Muscle layer of colon (tissue), 2 donors: ENCODE data around the gene ZFAND4.
"Not testable (repeated sequence)": the region's sequence is repeated elsewhere in the genome, so short reads cannot be mapped to it uniquely, and the experiment has no call there.

Experiments used
- H3K27ac ChIP-seq: one replicate; pipeline ENCODE4 v1.7.0; 2013; ENCODE audit warnings: low read depth, mild to moderate bottlenecking, low read length, moderate library complexity
- H3K27me3 ChIP-seq, 2 donors: one replicate each; pipeline ENCODE4 v1.7.0; 2013; ENCODE audit warnings: low read length in 2 of 2, mild to moderate bottlenecking in 2 of 2; ENCODE audit not compliant: insufficient read depth in 2 of 2, control insufficient read depth in 1 of 2
- H3K36me3 ChIP-seq: one replicate; pipeline ENCODE4 v1.7.0; 2013; ENCODE audit warnings: mild to moderate bottlenecking, low read length; ENCODE audit not compliant: insufficient read depth
- H3K4me1 ChIP-seq: one replicate; pipeline ENCODE4 v1.7.0; 2013; ENCODE audit warnings: mild to moderate bottlenecking, low read length; ENCODE audit not compliant: insufficient read depth
- H3K4me3 ChIP-seq, 2 donors: one replicate each; pipeline ENCODE4 v1.7.0; 2013; ENCODE audit warnings: low read length in 2 of 2, low read depth in 1 of 2, mild to moderate bottlenecking in 1 of 2, moderate library complexity in 1 of 2
- H3K9ac ChIP-seq: one replicate; pipeline ENCODE4 v1.7.0; 2013; ENCODE audit warnings: low read length
- H3K9me3 ChIP-seq: one replicate; pipeline ENCODE4 v1.7.0; 2013; ENCODE audit warnings: mild to moderate bottlenecking, low read length
- donor health status: abdominal sarcoma.
- donor health status: Adenocarcinoma of cecum.

ZFAND4 gene

GRCh38 chr10:45586028-45586824 lies 86.3 kb downstream of the ZFAND4 start:
- H3K36me3 ChIP-seq: no peaks in the 10 kb centered on the region
- H3K27ac ChIP-seq: no peak overlapping the region
- H3K9me3 ChIP-seq: no peaks in the 10 kb centered on the region
- H3K4me3 ChIP-seq: no peak overlapping the region
- H3K27me3 ChIP-seq: no peaks in the 10 kb centered on the region
- H3K4me1 ChIP-seq: peaks cover under 1% of the 10 kb centered on the region
- no peak overlapping the region for H3K9ac ChIP-seq

DNA sequence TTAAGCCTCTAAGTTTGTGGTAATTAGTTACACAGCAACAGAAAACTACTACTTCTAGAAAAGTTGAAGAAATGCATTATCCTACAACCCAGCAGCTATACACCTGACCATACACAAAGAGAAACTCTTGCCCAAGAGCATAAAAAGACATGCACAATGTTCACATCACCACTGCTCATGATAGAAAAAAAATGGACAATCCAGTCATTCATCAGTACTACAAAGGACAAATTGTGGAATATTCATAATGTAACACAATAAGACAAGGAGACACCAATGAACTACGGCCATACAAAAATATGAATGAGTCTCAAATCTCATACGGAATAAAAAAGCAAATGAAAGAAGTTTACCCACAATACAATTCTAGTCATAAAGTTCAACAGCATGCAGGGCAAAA lies 87.4 kb downstream of the ZFAND4 start:
- H3K27ac ChIP-seq: no peak overlapping the region
- H3K27me3 ChIP-seq: no peaks in the 10 kb centered on the region
- H3K4me1 ChIP-seq: peaks cover 6% of the 10 kb centered on the region
- H3K9ac ChIP-seq: no peak overlapping the region
- H3K4me3 ChIP-seq: no peak overlapping the region
- H3K9me3 ChIP-seq: no peaks in the 10 kb centered on the region
- no peaks in the 10 kb centered on the region for H3K36me3 ChIP-seq

DNA sequence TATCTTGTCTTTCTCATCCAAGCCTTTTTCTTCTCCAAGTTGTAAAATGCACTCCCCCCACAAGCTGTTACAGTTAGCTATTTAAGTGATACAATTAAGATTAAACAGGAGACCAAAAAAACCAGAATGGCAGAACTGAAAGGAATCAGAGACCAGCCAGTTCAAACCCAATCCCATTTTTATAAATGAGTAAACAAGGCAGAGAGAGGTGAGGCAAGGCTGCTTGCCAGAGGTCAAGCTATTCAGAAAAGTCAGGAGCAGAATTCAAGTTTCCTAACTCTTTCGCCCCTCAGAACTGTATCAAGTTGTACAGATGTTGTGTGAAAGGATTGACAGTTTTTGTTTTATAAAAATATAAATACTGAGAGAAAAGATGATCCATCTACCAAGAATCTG lies 90.2 kb downstream of the ZFAND4 start:
- no peak overlapping the region for H3K9ac ChIP-seq
- peaks cover 6% of the 10 kb centered on the region for H3K4me1 ChIP-seq
- H3K27me3 ChIP-seq: no peaks in the 10 kb centered on the region
- H3K27ac ChIP-seq: no peak overlapping the region
- no peak overlapping the region for H3K4me3 ChIP-seq
- H3K36me3 ChIP-seq: no peaks in the 10 kb centered on the region
- no peaks in the 10 kb centered on the region for H3K9me3 ChIP-seq

- no peak overlapping the region for H3K27ac ChIP-seq
- H3K9ac ChIP-seq: no peak overlapping the region
These were observed 90.8 kb downstream of the ZFAND4 start for GRCh38 chr10:45581582-45582385.

DNA sequence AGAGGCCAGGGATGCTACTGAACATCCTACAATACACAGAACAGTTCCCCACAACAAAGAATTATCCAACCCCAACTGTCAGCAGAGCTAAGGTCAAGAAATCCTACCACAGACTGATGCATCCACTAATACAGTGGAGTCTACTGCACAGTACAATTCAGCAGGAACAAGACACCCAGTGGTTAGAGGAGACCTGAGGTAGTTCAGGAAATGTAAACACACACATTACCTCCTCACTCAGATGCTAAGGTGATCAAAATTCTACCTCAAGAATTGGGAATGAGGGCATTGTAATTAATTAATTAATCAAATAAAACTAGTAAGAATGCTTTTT lies 91.4 kb downstream of the ZFAND4 start:
- no peaks in the 10 kb centered on the region for H3K36me3 ChIP-seq
- no peaks in the 10 kb centered on the region for H3K27me3 ChIP-seq
- no peak overlapping the region for H3K4me3 ChIP-seq
- H3K9me3 ChIP-seq: no peaks in the 10 kb centered on the region
- peaks cover 12% of the 10 kb centered on the region for H3K4me1 ChIP-seq
- H3K27ac ChIP-seq: no peak overlapping the region
- no peak overlapping the region for H3K9ac ChIP-seq

More at GRCh38 chr10:45581582-45582385, 90.8 kb downstream of the ZFAND4 start:
- Histone ChIP-seq H3K4me3 (no peak overlapping the region), H3K4me1 (peaks cover 9% of the 10 kb centered on the region), H3K36me3 (no peaks in the 10 kb centered on the region), H3K9me3 (no peaks in the 10 kb centered on the region), H3K27me3 (no peaks in the 10 kb centered on the region)

DNA sequence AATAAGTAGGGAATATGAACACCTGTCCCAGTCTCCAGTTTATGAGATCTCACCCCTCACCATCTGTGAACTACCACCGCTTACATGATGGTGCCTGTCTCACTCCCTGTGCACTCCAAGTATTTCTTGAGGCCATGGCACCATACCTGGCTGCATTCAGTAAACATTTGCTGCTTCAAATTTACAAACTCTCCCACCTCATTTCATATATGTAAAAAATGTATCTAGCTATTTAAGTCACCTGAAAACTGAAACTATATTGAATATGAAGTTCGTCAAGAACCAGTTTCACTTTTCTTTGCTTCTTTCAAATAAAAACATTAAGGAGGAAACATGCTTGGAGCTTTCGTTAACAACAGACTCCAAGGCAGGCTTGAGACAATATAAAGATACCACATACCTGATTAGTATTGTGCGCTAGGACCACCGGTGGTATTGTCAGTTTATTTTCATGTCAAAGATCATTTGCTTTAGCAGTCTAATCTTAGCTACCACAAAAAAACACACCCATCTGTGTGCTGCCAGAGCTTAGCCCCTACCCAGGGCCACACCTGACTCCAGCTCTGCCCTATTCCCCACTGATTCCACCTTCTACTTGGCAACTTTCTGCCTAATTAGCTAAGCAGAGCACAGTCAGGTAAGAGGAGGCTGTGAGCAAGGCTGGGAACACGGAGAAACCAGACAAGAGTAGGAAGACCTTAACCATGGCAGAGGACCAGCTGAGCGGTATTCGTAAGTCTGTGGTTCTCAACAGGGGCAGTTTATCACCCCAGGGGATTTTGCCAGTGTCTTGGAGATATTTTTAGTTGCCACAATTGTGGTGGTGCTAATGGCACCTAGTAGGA lies 92.0 kb downstream of the ZFAND4 start:
- H3K9ac ChIP-seq: no peak overlapping the region
- no peaks in the 10 kb centered on the region for H3K36me3 ChIP-seq
- H3K27me3 ChIP-seq: no peaks in the 10 kb centered on the region
- H3K4me1 ChIP-seq: peaks cover 12% of the 10 kb centered on the region
- H3K27ac ChIP-seq: no peak overlapping the region
- H3K4me3 ChIP-seq: no peak overlapping the region
- H3K9me3 ChIP-seq: no peaks in the 10 kb centered on the region

- Histone ChIP-seq H3K9ac (no peak overlapping the region), H3K9me3 (no peaks in the 10 kb centered on the region), H3K36me3 (no peaks in the 10 kb centered on the region), H3K4me3 (no peak overlapping the region), H3K27me3 (no peaks in the 10 kb centered on the region), H3K27ac (no peak overlapping the region), H3K4me1 (peaks cover 12% of the 10 kb centered on the region)
These were observed 94.1 kb downstream of the ZFAND4 start for GRCh38 chr10:45578384-45578971.

DNA sequence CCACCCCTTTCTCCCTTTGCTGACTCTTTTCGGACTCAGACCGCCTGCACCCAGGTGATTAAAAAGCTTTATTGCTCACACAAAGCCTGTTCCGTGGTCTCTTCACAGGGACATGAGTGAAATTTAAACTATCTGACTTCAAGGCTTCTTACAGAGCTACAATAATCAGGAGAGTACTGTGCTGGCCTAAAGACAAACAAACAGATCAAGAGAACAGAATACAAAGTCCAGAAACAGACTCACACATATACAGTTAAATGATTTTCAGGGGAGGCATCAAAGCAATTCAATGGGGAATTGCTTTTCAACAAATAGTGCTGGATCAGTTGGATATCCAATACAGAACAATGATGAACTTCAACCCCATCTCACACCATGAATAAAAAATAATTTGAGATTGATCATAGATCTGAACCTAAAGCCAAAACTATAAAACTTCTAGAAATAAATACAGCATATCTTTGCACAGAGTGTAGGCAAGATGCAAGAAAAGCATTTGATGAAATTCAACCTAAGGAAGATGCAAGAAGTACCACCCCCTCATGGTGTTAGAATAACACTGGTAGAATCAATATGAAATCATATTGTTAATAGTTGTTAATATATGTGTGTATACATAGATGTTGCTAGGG lies 96.5 kb downstream of the ZFAND4 start:
- Histone ChIP-seq H3K27me3 (no peaks in the 10 kb centered on the region), H3K9me3 (no peaks in the 10 kb centered on the region), H3K4me3 (no peak overlapping the region), H3K4me1 (peaks cover 11% of the 10 kb centered on the region), H3K9ac (no peak overlapping the region), H3K36me3 (no peaks in the 10 kb centered on the region), H3K27ac (no peak overlapping the region)

DNA sequence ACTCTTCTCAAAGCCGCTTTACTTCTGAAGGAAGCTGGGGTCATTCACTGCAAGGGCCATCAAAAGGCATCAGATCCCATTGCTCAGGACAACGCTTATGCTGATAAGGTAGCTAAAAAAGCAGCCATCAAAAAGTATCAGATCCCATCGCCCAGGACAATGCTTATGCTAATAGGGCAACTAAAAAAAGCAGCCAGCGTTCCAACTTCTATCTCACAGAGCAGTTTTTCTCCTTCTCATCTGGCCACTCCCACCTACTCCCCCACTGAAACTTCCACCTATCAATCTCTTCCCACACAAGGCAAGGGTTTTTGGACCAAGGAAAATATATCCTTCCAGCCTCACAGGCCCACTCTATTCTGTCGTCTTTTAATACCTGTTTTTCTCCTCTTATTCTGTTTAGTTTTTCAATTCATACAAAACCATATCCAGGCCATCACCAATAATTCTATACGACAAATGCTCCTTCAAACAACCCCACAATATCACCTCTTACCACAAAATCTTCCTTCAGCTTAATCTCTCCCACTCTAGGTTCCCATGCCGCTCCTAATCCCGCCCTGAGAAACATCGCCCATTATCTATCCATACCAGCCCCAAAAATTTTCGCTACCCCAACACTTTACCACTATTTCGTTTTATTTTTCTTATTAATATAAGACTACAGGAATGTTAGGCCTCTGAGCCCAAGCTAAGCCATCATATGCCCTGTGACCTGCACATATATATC lies 97.4 kb downstream of the ZFAND4 start:
- H3K4me3 ChIP-seq, H3K9ac ChIP-seq, H3K36me3 ChIP-seq, H3K4me1 ChIP-seq, H3K27me3 ChIP-seq, H3K9me3 ChIP-seq, H3K27ac ChIP-seq: not testable (repeated sequence)

GRCh38 chr10:45569471-45569870 lies 103.1 kb downstream of the ZFAND4 start:
- Histone ChIP-seq H3K27me3 (no peaks in the 10 kb centered on the region), H3K27ac (no peak overlapping the region), H3K9me3 (no peaks in the 10 kb centered on the region), H3K9ac (no peak overlapping the region), H3K36me3 (no peaks in the 10 kb centered on the region), H3K4me1 (no peaks in the 10 kb centered on the region), H3K4me3 (no peak overlapping the region)
